Nephron progenitor cell (in vitro differentiated cells): ENCODE measurements around the gene SLC22A4.

Experiments used
- DNase-seq: peaks from one replicate; pipeline ENCODE4 v3.0.0; 2021
- H3K27ac Mint-ChIP-seq: 2 replicates; pipeline ENCODE4 v1.8.0; 2021; ENCODE audit warnings: mild to moderate bottlenecking, moderate library complexity, mixed read lengths
- H3K27me3 Mint-ChIP-seq: 2 replicates; pipeline ENCODE4 v1.8.0; 2021; ENCODE audit warnings: mild to moderate bottlenecking, low read depth, mixed read lengths; ENCODE audit not compliant: poor library complexity
- H3K36me3 Mint-ChIP-seq: 2 replicates; pipeline ENCODE4 v1.8.0; 2021; ENCODE audit warnings: low read depth, mixed read lengths
- H3K4me1 Mint-ChIP-seq: 2 replicates; pipeline ENCODE4 v1.8.0; 2021; ENCODE audit warnings: mixed read lengths
- H3K4me3 Mint-ChIP-seq: 2 replicates; pipeline ENCODE4 v1.8.0; 2021; ENCODE audit warnings: mild to moderate bottlenecking, moderate library complexity, mixed read lengths
- H3K9me3 Mint-ChIP-seq: 2 replicates; pipeline ENCODE4 v1.8.0; 2021; ENCODE audit warnings: mild to moderate bottlenecking, moderate library complexity, mixed read lengths
- CTCF ChIP-seq: fragments of 200-600 bp; sonication (generic); IDR thresholded peaks from 2 replicates; pipeline ENCODE4 v1.5.0; 2021; ENCODE audit warnings: antibody characterized with exemption

Gene SLC22A4

GRCh38 chr5:132280371-132281240 lies 13.6 kb upstream of the SLC22A4 start:
- Mint-ChIP-seq H3K36me3 (peaks cover 3% of the 10 kb centered on the region), H3K4me1 (peaks cover 30% of the 10 kb centered on the region), H3K9me3 (no peaks in the 10 kb centered on the region), H3K27ac (peak overlapping the region; percentile 62), H3K27me3 (peaks cover 17% of the 10 kb centered on the region), H3K4me3 (no peak overlapping the region)
- no peak for DNase-seq
- no peak for TF ChIP-seq CTCF

DNA sequence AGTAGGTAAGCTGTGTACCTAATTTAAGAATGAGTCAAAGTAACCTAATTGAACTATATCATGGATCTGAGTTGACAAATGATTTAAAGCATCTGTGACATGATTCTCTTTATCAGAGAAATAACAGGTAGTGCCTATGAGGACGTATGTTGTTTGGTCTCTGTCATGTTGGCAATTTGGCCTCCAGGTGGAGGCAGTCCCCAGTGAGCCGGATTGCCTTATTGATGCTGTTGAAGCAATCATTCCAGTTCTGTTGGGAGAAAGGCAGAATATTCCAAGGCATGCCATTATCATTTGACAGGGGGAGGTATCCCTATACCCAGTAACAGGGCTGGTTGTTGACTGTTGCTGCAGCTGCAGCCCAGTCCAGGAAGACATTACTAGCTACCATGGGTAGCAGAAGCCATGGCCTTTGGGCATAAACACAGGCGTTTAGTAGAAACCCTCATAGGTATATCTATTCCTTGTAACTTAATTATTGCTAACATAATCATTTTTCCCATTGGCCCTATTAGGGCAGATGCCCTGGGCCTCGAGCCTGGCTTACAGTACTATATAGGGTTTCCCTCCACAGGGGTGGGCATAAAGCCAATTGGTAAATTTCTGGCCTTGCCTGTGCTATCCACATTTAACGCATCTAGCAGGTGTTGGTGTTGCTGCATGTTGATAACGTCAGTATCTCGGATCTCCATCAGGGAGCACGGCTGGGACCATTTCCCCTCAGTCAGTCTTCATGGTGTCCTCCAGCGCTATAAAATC lies 12.2 kb upstream of the SLC22A4 start:
- Mint-ChIP-seq H3K4me3 (no peak overlapping the region), H3K27me3 (peaks cover 16% of the 10 kb centered on the region), H3K27ac (no peak overlapping the region), H3K9me3 (no peaks in the 10 kb centered on the region), H3K4me1 (peaks cover 23% of the 10 kb centered on the region), H3K36me3 (no peaks in the 10 kb centered on the region)
- no peak for TF ChIP-seq CTCF
- no peak for DNase-seq

DNA sequence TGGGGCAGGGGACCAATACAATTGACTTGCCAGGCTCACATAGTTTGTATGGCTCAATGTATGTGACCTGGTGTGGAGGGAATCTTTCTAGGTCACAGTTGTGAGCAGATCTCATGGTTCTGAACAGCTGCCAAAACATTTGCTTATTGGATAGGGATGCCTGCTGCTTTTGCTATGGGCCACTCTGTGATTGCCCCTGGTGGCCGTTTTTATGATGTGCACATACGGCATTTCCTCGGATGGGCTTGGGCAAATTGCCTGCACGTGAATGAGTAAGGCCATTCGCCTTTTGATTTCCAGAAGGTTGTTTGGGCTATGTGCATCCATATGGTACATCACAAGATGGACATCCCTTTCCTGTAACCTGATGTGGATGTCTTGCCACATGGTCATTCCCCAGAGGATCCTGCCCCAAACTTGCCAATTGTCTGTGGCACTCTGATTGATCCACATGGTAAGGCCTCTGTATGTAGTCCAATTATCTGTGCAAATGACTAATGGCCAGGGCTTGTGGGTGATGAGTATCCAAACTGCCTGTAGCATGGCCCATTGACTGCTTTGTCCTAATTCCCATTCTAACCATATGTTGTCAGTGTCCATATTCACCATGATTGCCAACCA lies 10.7 kb upstream of the SLC22A4 start:
- H3K27me3 Mint-ChIP-seq = peaks cover 23% of the 10 kb centered on the region
- H3K4me3 Mint-ChIP-seq = no peak overlapping the region
- H3K27ac Mint-ChIP-seq = no peak overlapping the region
- TF ChIP-seq CTCF = peak; percentile 45
- peaks cover 10% of the 10 kb centered on the region for H3K4me1 Mint-ChIP-seq
- DNase-seq = no peak
- no peaks in the 10 kb centered on the region for H3K36me3 Mint-ChIP-seq
- no peaks in the 10 kb centered on the region for H3K9me3 Mint-ChIP-seq

DNA sequence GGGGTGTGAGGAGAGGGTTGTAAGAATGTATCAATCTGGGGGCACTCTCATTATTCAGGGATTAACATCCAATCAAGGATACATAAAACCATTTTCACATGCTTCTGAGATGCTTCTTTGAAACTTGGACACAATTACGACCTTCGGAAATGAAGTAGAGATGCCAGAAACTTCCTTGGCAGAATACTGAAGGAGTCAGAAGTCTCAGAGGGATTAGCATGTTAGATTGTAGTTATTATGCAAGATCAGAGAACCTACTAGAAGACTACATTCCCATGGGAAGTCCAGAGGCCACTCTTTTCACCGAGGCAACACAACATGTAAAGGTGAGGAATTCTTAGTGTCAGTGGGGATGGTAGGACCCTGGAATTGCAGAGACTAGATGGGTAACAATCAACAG lies 5.1 kb upstream of the SLC22A4 start:
- TF ChIP-seq CTCF = no peak
- no peak for DNase-seq
- Mint-ChIP-seq H3K4me3 (no peak overlapping the region), H3K27ac (no peak overlapping the region), H3K36me3 (no peaks in the 10 kb centered on the region), H3K9me3 (no peaks in the 10 kb centered on the region), H3K4me1 (peaks cover 12% of the 10 kb centered on the region), H3K27me3 (peaks cover 24% of the 10 kb centered on the region)

- H3K4me1 Mint-ChIP-seq = peaks cover 27% of the 10 kb centered on the region
- H3K9me3 Mint-ChIP-seq = no peaks in the 10 kb centered on the region
- H3K27ac Mint-ChIP-seq = no peak overlapping the region
- no peak for DNase-seq
- no peaks in the 10 kb centered on the region for H3K36me3 Mint-ChIP-seq
- H3K4me3 Mint-ChIP-seq = no peak overlapping the region
- H3K27me3 Mint-ChIP-seq = peaks cover 37% of the 10 kb centered on the region
- TF ChIP-seq CTCF = no peak
These were observed 3.2 kb upstream of the SLC22A4 start for GRCh38 chr5:132291026-132291425.
